Measurements from ENCODE around the gene MPC2.

Gene MPC2

GRCh38 chr1:167928457-167928852, 8.4 kb downstream of the MPC2 start:
- DNase-seq (ENCODE audit: low read depth in 1 of 2, low spot score in 1 of 2) = no peak
- Histone ChIP-seq H3K4me3 (replicated peaks; ENCODE audit: insufficient read depth, low read length) (no peak overlapping the region), H3K27ac (replicated peaks) (no peak overlapping the region), H3K27me3 (ENCODE audit: insufficient read depth, poor library complexity, severe bottlenecking) (no peaks in the 10 kb centered on the region)
- TF ChIP-seq REST (IDR thresholded peaks at IDR 0.05; ENCODE audit: insufficient replicate concordance, low read depth) (no peak), SPI1 (IDR thresholded peaks at IDR 0.05; ENCODE audit: borderline replicate concordance, low read depth) (no peak), POLR2AphosphoS5 (IDR thresholded peaks at IDR 0.05; ENCODE audit: low read depth) (no peak), GABPA (IDR thresholded peaks at IDR 0.05; ENCODE audit: low read depth) (no peak)
- TF ChIP-seq, protein P1, sequence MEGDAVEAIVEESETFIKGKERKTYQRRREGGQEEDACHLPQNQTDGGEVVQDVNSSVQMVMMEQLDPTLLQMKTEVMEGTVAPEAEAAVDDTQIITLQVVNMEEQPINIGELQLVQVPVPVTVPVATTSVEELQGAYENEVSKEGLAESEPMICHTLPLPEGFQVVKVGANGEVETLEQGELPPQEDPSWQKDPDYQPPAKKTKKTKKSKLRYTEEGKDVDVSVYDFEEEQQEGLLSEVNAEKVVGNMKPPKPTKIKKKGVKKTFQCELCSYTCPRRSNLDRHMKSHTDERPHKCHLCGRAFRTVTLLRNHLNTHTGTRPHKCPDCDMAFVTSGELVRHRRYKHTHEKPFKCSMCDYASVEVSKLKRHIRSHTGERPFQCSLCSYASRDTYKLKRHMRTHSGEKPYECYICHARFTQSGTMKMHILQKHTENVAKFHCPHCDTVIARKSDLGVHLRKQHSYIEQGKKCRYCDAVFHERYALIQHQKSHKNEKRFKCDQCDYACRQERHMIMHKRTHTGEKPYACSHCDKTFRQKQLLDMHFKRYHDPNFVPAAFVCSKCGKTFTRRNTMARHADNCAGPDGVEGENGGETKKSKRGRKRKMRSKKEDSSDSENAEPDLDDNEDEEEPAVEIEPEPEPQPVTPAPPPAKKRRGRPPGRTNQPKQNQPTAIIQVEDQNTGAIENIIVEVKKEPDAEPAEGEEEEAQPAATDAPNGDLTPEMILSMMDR (IDR thresholded peaks at IDR 0.05; ENCODE audit: insufficient read depth, low read length) = no peak

DNA sequence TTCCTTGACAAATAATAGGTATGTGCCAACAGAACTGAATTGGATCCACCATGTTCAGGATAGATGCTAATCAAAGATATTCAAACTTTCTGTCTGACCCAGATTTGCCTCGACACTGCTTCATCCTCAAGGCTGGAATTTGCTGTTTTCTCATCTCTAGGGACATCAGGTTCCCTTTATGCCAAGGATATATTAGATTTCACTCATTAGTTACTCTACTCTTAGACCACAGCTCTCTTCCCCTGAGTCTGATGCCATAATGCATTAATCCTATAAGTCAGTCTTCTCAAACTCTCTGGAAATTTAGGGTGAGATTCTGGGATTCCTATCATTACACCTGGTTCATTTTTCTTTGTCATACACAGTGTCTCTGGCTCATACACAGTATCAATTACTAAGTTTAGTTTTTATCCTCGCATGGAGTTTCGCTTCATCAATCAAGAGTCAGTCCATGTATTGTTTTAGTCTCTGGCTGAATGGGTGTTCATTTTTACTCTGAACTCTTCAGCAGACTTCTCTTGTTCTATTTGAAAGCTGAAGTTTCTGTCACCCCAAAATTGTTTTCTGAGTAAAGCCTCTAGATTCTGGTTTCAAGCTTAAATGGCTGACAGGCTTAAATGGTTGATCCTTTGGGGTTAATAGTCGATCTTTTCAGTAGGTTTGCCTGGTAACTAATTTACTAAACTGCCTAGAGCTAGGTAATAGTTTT, 9.7 kb downstream of the MPC2 start:
- no peak overlapping the region for H3K27ac ChIP-seq (replicated peaks)
- no peaks in the 10 kb centered on the region for H3K27me3 ChIP-seq (ENCODE audit: insufficient read depth, poor library complexity, severe bottlenecking)
- no peak for TF ChIP-seq SPI1 (IDR thresholded peaks at IDR 0.05; ENCODE audit: borderline replicate concordance, low read depth)
- TF ChIP-seq, protein P1 (IDR thresholded peaks at IDR 0.05; ENCODE audit: insufficient read depth, low read length) = no peak
- no peak for TF ChIP-seq POLR2AphosphoS5 (IDR thresholded peaks at IDR 0.05; ENCODE audit: low read depth)
- TF ChIP-seq GABPA (IDR thresholded peaks at IDR 0.05; ENCODE audit: low read depth) = no peak
- TF ChIP-seq REST (IDR thresholded peaks at IDR 0.05; ENCODE audit: insufficient replicate concordance, low read depth) = no peak
- no peak overlapping the region for H3K4me3 ChIP-seq (replicated peaks; ENCODE audit: insufficient read depth, low read length)
- DNase-seq (ENCODE audit: low read depth in 1 of 2, low spot score in 1 of 2) = no peak

DNA sequence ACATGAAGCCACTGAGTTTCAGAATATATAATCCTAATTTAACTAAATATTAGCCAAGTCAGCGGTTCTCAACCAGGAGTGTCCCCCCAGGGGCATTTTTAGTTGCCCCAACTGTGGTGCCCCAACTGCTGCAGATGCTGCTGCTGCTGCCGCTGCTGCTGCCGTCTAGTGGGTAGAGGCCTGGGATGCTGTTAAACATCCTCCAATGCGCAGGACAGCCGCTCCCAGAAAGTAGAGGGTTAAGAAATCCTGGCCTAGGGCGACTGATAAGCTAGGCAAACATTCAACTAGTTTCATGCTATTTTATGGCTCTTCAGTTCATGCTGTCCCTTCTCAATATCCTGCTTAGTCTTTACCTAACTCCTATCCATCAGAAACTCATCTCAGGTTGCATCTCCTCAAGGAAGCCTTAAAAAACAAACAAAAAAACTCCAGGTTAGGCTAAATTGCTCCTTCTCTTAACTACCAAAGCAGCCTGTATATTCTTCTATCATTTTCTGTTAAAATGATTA, 10.3 kb downstream of the MPC2 start:
- Histone ChIP-seq H3K27ac (replicated peaks) (no peak overlapping the region), H3K4me3 (replicated peaks; ENCODE audit: insufficient read depth, low read length) (no peak overlapping the region), H3K27me3 (ENCODE audit: insufficient read depth, poor library complexity, severe bottlenecking) (no peaks in the 10 kb centered on the region)
- DNase-seq (ENCODE audit: low read depth in 1 of 2, low spot score in 1 of 2) = no peak
- TF ChIP-seq SPI1 (IDR thresholded peaks at IDR 0.05; ENCODE audit: borderline replicate concordance, low read depth) (no peak), GABPA (IDR thresholded peaks at IDR 0.05; ENCODE audit: low read depth) (no peak), POLR2AphosphoS5 (IDR thresholded peaks at IDR 0.05; ENCODE audit: low read depth) (no peak), REST (IDR thresholded peaks at IDR 0.05; ENCODE audit: insufficient replicate concordance, low read depth) (no peak)
- TF ChIP-seq, protein P1 (IDR thresholded peaks at IDR 0.05; ENCODE audit: insufficient read depth, low read length) = no peak
